ENCODE data around the gene CRIP3.

CRIP3 gene

DNA sequence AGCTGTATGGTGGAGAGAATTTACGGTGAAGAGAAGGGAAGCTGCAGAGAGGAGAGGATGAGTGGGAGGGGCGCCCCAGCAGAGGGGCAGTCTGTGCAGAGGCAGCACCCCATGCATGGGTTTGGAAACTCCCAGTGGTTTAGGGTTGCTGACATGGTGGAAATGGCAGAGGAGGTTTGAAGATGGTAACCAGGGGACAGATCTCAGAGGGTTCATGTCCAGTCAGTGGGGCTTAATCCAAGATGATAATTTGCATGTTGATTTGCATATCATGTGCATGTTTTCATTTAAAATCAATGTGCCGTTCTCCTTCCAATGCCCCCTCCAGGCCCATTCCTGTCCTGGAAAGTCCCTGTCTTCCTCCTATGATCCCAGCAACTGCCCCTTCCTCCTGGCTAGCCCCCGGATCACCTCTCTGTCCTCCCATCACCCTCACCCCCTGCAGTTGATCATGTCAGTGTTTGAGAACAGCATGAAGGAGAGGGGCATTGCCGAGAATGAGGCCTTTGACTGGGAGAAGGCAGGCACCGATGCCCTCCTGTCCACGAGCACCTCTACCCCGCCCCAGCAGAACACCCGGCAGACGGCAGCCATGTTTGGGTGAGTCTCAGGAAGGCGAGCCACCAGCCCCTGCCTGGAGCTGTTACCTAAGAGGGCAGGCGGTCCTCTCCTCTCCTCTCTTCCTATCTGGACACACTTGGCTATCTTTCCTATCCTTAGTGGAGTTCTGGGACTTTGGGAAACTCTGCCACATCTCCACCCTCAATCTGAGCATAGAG, 51.1 kb downstream of the CRIP3 start:
- no peak for DNase-seq (ENCODE audit: low read depth in 1 of 2, low spot score in 1 of 2)

- DNase-seq (ENCODE audit: low read depth in 1 of 2, low spot score in 1 of 2), result no peak
Observed at GRCh38 chr6:43256670-43257366, 51.8 kb downstream of the CRIP3 start.
